Measurements from ENCODE around the gene BRF1. TPM values are rescaled to one million over a fixed set of nuclear protein-coding genes. Genes with fewer than 3 reads are reported as not detected.
A peak's percentile ranks its signal among the peaks of the same experiment; 100 is the strongest.
"Not testable (repeated sequence)": the region's sequence is repeated elsewhere in the genome, so short reads cannot be mapped to it uniquely, and the experiment has no call there.

BRF1 gene
- total and polyA plus RNA-seq, 9 donors, result 20.4 to 47.3 (median 37.1) TPM

DNA sequence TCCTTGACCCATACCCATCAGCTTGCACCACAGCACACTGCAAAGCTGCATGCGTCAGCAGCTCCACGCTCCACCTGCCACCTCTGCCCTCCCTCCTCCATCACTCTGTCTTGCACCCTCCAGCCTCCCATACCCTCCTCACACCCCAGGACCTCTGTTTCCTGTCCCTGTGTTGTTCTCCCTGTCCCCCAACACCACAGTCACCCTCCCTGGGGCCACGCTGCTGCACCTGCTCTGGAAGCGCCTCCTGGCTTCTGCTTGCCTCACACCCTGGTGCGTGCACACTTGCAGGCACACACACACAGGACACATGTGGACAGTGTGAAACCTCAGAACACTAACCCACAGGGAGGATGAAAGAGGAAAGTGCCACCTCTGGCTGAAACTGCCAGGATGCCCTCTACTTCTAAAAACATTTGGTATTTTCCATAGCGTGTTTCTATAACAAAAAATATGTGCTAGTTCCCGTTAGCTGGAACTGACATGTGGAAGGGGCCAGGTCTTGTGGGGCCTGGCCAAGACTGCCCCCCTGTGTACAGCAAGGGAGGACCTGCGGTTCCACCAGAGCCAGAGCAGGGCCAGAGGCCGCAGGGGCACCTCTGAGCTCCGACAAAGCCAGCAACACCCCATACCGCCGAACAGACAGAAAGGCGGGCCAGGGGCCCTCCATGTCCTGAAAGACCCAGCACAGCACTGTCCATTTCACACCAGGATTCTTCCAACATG is 10.0 kb downstream of the BRF1 start:
- Histone ChIP-seq H3K9me3 (no peaks in the 10 kb centered on the region), H3K4me3 (no peak overlapping the region), H3K36me3 (no peaks in the 10 kb centered on the region), H3K27me3 (no peaks in the 10 kb centered on the region), H3K27ac (no peak overlapping the region), H3K4me1 (ENCODE audit: insufficient read depth) (peaks cover 10% of the 10 kb centered on the region)
- intact Hi-C loops (cut with DNase I), result no loop called here
- no peak for DNase-seq
- 81 to 83% (median 82%) methylated on average over 13 of the region's 13 CpGs for WGBS, 3 donors
- TF ChIP-seq CTCF (IDR thresholded peaks at IDR 0.05), result no peak
- no peak for TF ChIP-seq EP300 (IDR thresholded peaks at IDR 0.05)
- TF ChIP-seq POLR2A (IDR thresholded peaks at IDR 0.05), result no peak

DNA sequence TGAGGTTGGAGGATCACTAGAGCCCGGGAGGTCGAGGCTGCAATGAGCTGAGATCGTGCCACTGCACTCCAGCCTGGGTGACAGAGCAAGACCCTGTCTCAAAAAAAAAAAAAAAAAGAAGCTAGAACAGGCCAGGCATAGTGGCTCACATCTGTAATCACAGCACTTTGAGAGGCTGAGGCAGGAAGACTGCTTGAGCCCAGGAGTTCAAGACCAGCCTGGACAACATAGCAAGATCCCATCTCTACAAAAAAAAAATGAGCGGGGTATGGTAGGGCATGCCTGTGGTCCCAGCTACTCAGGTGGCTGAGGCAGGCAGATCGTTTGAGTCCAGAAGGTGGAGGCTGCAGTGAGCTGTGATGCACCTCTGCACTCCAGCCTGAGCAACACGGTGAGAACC is 11.9 kb downstream of the BRF1 start:
- not testable (repeated sequence) for H3K27ac ChIP-seq; H3K4me1 ChIP-seq (ENCODE audit: insufficient read depth); H3K27me3 ChIP-seq; DNase-seq; H3K4me3 ChIP-seq; H3K36me3 ChIP-seq; H3K9me3 ChIP-seq
- 79 to 86% (median 81%) methylated on average over 6 of the region's 6 CpGs for WGBS, 3 donors
- intact Hi-C loops (cut with DNase I), result loop anchor here in 1 of 4 donors (10.0 kb wide), 1 partner anchor 84 kb away; no protein-coding TSS in a partner anchor

- peaks cover 2% of the 10 kb centered on the region for H3K4me1 ChIP-seq (ENCODE audit: insufficient read depth)
- no peak overlapping the region for H3K4me3 ChIP-seq
- intact Hi-C loops (cut with DNase I), result loop anchor here in 1 of 4 donors (10.0 kb wide), 1 partner anchor 83 kb away; no protein-coding TSS in a partner anchor
- WGBS, 3 donors, result 84 to 87% (median 86%) methylated on average over 24 of the region's 24 CpGs
- H3K27me3 ChIP-seq, result no peaks in the 10 kb centered on the region
- no peaks in the 10 kb centered on the region for H3K36me3 ChIP-seq
- no peaks in the 10 kb centered on the region for H3K9me3 ChIP-seq
- no peak overlapping the region for H3K27ac ChIP-seq
- peak in 1 of 5 donors; percentile 9 for DNase-seq
- no peak for TF ChIP-seq EP300 (IDR thresholded peaks at IDR 0.05)
Observed at GRCh38 chr14:105287249-105288102, 13.3 kb downstream of the BRF1 start.

GRCh38 chr14:105286759-105287144 is 14.0 kb downstream of the BRF1 start:
- 92 to 95% (median 93%) methylated on average over 9 of the region's 9 CpGs for WGBS, 3 donors
- intact Hi-C loops (cut with DNase I), result loop anchor here in 1 of 4 donors (10.0 kb wide), 1 partner anchor 82 kb away; no protein-coding TSS in a partner anchor
- TF ChIP-seq CTCF (IDR thresholded peaks at IDR 0.05) (no peak), POLR2A (IDR thresholded peaks at IDR 0.05) (no peak), EP300 (IDR thresholded peaks at IDR 0.05) (no peak)

DNA sequence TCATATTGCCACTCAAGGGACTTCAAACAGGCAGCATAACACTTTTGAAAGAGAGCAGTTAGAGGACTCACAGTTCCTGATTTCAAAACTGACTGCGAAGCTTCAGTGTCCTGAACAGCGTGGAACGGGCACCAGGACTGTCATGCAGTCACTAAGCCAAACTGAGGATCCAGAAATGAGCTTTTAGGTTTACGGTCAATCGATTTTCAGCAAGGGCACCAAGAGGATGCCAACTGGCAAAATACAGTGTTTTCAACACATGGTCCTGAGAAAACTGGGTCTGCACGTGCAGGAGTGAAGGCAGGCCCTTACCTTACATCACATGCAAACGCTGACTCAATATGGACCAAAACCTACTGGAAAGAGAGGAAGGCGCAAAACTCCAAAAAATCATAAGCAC is 15.6 kb downstream of the BRF1 start:
- intact Hi-C loops (cut with DNase I), result loop anchor here in 1 of 4 donors (10.0 kb wide), 1 partner anchor 80 kb away; no protein-coding TSS in a partner anchor
- 88 to 89% (median 88%) methylated on average over 8 of the region's 8 CpGs for WGBS, 3 donors
- no peak for DNase-seq
- H3K27me3 ChIP-seq, result no peaks in the 10 kb centered on the region
- no peak overlapping the region for H3K4me3 ChIP-seq
- H3K4me1 ChIP-seq (ENCODE audit: insufficient read depth), result peaks cover 2% of the 10 kb centered on the region
- H3K9me3 ChIP-seq, result no peaks in the 10 kb centered on the region
- TF ChIP-seq CTCF (IDR thresholded peaks at IDR 0.05) (no peak), EP300 (IDR thresholded peaks at IDR 0.05) (no peak), POLR2A (IDR thresholded peaks at IDR 0.05) (no peak)
- H3K36me3 ChIP-seq, result no peaks in the 10 kb centered on the region
- no peak overlapping the region for H3K27ac ChIP-seq

More at GRCh38 chr14:105286759-105287144, 14.0 kb downstream of the BRF1 start:
- Histone ChIP-seq H3K4me1 (ENCODE audit: insufficient read depth) (peaks cover 2% of the 10 kb centered on the region), H3K27me3 (no peaks in the 10 kb centered on the region), H3K4me3 (no peak overlapping the region), H3K9me3 (no peaks in the 10 kb centered on the region), H3K36me3 (no peaks in the 10 kb centered on the region), H3K27ac (no peak overlapping the region)
- peak in 1 of 5 donors; percentile 13 for DNase-seq

Measured in ovary (tissue), 9 donors.